Measurements from ENCODE around the gene MRPL2. TPM values are rescaled to one million over a fixed set of nuclear protein-coding genes. Genes with fewer than 3 reads are reported as not detected.

MRPL2 gene
- total and polyA plus RNA-seq, 2 of the 4 experiments (the other 2 are of a cell fraction): 18.1 to 45.9 TPM

DNA sequence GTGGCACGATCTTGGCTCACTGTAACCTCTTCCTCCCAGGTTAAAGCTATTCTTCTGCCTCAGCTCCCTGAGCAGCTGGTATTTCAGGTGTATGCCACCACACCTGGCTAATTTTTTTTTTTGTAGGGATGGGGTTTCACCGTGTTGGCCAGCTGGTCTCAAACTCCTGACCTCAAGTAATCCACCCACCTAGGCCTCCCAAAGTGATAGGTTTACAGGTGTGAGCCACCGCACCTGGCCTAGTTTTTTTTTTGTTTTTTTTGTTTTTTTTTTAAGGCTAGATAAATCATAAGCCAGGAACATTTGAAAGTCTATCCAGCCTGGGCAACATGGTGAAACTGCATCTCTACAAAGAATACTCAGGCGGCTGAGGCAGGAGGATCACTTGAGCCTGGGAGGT, 26.9 kb downstream of the MRPL2 start:
- 100% methylated on average over 1 of the region's 4 CpGs; no CpG with 5 or more reads in 1 of the 2 experiments for WGBS, 2 experiments (ENCODE audit: extremely low coverage in 2 of 2, insufficient read length in 1 of 2)
- no peak overlapping the region for H3K23ac ChIP-seq (ENCODE audit: low read depth, low read length)
- no peak for ATAC-seq (ENCODE audit: low read depth)
- no peak overlapping the region for H3K27ac ChIP-seq (ENCODE audit: insufficient read depth, low read length)
- H3K27me3 ChIP-seq (ENCODE audit: control insufficient read depth, insufficient read depth, low read length): no peaks in the 10 kb centered on the region
- intact Hi-C loops (cut with micrococcal nuclease) (no loop called here), dilution Hi-C loops (cut with HindIII; ENCODE audit: low sequenced_read_pairs, unreplicated experiment) (no loop called here), in situ Hi-C loops (cut with MboI; ENCODE audit: low sequenced_read_pairs) (no loop called here)
- ChIA-PET CTCF (interaction anchor here (0.6 kb wide), 1 partner anchor 9 kb away, joined by 3 read pairs; no protein-coding TSS in a partner anchor), POLR2A (ENCODE audit: unreplicated experiment) (no interaction called here)
- TF ChIP-seq SMC3 (IDR thresholded peaks at IDR 0.05; ENCODE audit: low read depth, low read length): no peak
- TF ChIP-seq FOS (IDR thresholded peaks at IDR 0.05; ENCODE audit: low read depth, low read length): no peak
- TF ChIP-seq RCOR1 (IDR thresholded peaks at IDR 0.05; ENCODE audit: insufficient replicate concordance, low read length): no peak
- no peak for TF ChIP-seq RAD21 (IDR thresholded peaks at IDR 0.05; ENCODE audit: low read length)
- no peak overlapping the region for H4K91ac ChIP-seq (ENCODE audit: insufficient read depth, low read depth, low read length)
- no peak overlapping the region for H3K14ac ChIP-seq (replicated peaks; ENCODE audit: low read depth, low read length)
- no peak overlapping the region for H2BK20ac ChIP-seq (ENCODE audit: low read depth, low read length)
- no peak overlapping the region for H3K18ac ChIP-seq (ENCODE audit: low read depth, low read length)
- no peak overlapping the region for H2AFZ ChIP-seq (replicated peaks; ENCODE audit: low read length, poor library complexity)
- peaks cover 12 to 14% of the 10 kb centered on the region in 2 experiments; a peak in 3 of 4 replicates for H3K79me1 ChIP-seq (ENCODE audit: low read depth in 1 of 2, low read length in 2 of 2)
- H2BK15ac ChIP-seq (ENCODE audit: low read depth, low read length): no peak overlapping the region
- H3K9ac ChIP-seq (ENCODE audit: low read depth, low read length): no peak overlapping the region
- no peaks in the 10 kb centered on the region for H3K9me3 ChIP-seq (ENCODE audit: control insufficient read depth, insufficient read depth, low read length)
- H2BK120ac ChIP-seq (ENCODE audit: low read depth, low read length): no peak overlapping the region
- H3K4me3 ChIP-seq (ENCODE audit: insufficient read depth, low read depth, low read length): no peak overlapping the region
- H2AK9ac ChIP-seq (replicated peaks; ENCODE audit: low read depth, low read length, poor library complexity): no peak overlapping the region
- no peak overlapping the region for H3K4me2 ChIP-seq (ENCODE audit: low read depth, low read length)
- H3K36me3 ChIP-seq (ENCODE audit: control insufficient read depth, insufficient read depth, low read length): peaks cover 57% of the 10 kb centered on the region
- peaks cover 8% of the 10 kb centered on the region; the same call in 1 of the 2 replicates for H4K20me1 ChIP-seq (ENCODE audit: insufficient read depth, low read length)
- no peak overlapping the region for H2BK5ac ChIP-seq (ENCODE audit: low read depth, low read length, poor library complexity, severe bottlenecking)
- no peak overlapping the region for H4K5ac ChIP-seq (ENCODE audit: low read depth, low read length)
- H3K4me1 ChIP-seq (ENCODE audit: control insufficient read depth, insufficient read depth, low read length): no peaks in the 10 kb centered on the region
- H2AK5ac ChIP-seq (ENCODE audit: low read depth, low read length): no peak overlapping the region
- no TSS peak for BruUV-seq (replicated peaks)
- no peak for DNase-seq
- no peak overlapping the region for H3K4ac ChIP-seq (ENCODE audit: low read depth, low read length)
- no peak overlapping the region for H3K56ac ChIP-seq (ENCODE audit: extremely low read depth, insufficient read depth, low read length)
- H3K9me1 ChIP-seq (ENCODE audit: insufficient read depth, low read length): no peaks in the 10 kb centered on the region
- no peak overlapping the region for H4K8ac ChIP-seq (ENCODE audit: low read depth in 2 of 2, low read length in 2 of 2)
